HFF-Myc (cell line): ENCODE results near the gene ERGIC3.
"Not testable (repeated sequence)": the region's sequence is repeated elsewhere in the genome, so short reads cannot be mapped to it uniquely, and the experiment has no call there.

Experiments
- DNase-seq: peaks from one replicate; pipeline ENCODE4 v3.0.0-alpha.2; 2011; ENCODE audit warnings: low read depth; ENCODE audit errors: extremely low read depth
- H3K4me3 ChIP-seq: replicated peaks from 2 replicates; pipeline ENCODE4 v1.5.1; 2011; ENCODE audit warnings: low read depth, mild to moderate bottlenecking, control low read depth, low read length
- CTCF ChIP-seq: IDR thresholded peaks from 2 replicates; pipeline ENCODE4 v1.5.1; 2012; ENCODE audit warnings: mild to moderate bottlenecking, low read depth, low read length, control low read depth; ENCODE audit errors: missing control alignments

Gene ERGIC3

DNA sequence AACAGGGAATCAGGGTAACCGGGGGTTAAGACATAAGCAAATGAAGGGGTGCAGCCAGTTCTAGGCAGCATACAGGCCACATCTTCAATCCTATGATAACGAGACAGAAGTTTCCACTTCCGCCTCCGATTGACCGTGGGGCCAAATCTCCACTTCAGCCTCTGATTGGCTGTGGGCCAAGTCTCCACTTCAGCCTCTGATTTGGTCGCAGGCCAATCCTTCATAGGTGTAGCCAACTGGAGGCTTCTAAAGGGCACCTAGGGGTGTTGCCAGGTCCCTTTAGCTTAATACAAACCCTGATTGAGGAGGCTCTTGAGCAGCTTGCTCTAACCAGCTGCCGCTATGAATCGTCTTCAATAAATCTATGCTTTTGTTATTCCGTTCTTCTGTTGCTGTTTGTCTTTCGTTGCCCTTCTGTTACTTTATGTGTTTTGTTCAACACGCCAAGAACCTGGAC, 2.1 kb upstream of the ERGIC3 start:
- no peak for DNase-seq
- no peak overlapping the region for H3K4me3 ChIP-seq
- no peak for TF ChIP-seq CTCF

GRCh38 chr20:35541118-35541782, 628 bp upstream of the ERGIC3 start:
- peak overlapping the region; percentile 78 for H3K4me3 ChIP-seq
- no peak for DNase-seq
- no peak for TF ChIP-seq CTCF

DNA sequence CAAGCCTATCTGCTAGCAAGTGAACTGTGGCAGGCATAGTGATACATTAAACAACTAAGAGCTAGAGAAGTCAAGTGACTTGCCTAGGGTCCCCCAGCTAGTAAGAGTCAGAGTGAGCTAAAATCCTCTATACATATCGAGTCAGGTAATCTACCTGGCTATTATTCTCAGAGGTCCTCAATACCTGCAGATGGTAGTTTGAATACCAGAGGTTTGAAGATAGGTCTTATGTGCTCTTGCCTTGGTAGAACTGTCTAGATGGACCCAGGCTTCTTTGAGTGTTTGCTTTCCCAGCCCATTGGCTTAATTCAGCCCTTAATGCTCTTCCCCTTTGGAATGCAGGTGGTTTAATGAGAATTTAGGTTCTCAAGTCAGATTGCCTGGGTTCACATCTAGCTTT, 1.1 kb downstream of the ERGIC3 start:
- DNase-seq, result no peak
- no peak for TF ChIP-seq CTCF
- peak overlapping the region; percentile 78 for H3K4me3 ChIP-seq

DNA sequence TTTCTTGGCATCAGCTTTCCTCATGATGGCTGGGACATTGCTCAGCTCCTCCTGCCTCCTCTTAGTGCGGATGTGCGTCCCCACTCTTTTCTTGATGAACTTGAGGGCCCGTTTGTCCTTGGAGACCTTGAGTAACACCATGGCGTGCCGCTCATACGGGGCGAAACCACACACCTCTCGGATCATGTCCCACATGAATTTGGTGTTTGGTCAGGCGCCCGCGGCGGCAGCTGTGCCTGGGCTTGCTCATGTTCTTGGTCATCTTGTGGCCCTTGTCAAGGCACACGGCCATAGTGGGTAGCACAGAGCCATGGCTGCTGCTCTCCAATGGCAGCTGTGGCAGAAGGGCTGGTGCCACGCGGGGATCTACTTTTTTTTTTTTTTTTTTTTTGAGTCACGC, 2.6 kb downstream of the ERGIC3 start:
- no peak for TF ChIP-seq CTCF
- DNase-seq, result no peak
- H3K4me3 ChIP-seq, result no peak overlapping the region

DNA sequence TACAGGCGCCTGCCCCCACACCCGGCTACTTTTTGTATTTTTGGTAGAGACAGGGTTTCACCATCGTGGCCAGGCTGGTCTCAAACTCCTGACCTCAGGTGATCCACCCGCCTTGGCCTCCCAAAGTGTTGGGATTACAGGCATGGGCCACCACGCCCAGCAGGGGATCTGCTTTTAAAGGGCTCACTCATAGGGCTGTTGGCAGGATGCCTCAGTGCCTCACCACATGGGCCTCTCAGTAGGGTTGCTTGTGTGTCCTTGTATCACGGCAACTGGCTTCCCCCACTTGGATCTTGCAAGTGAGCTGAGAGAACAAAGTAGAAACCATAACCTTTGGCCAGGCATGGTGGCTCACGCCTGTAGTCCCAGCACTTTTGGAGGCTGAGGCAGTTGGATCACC, 3.1 kb downstream of the ERGIC3 start:
- DNase-seq, H3K4me3 ChIP-seq: not testable (repeated sequence)

DNA sequence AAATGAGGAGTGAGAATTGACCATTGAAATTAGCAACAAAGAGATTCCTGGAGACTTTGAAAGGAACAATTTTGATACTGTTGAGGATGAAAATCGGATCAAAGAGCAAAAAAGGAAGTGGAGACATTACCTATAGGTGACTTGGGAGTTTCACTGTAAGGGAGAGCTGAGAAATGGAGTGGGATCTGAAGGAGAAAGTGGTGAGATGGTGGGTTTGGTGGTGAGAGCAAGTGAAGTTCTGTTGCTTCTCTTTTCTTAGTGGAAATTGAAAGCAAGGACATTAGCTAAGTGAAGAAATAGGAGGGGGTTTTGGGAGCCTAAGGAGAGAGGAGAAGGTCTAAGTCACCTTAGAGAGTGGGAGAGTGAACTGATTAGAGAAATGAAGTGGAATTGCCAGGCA, 4.2 kb downstream of the ERGIC3 start:
- DNase-seq, result no peak
- no peak overlapping the region for H3K4me3 ChIP-seq
- TF ChIP-seq CTCF, result no peak

- DNase-seq, result no peak
- no peak for TF ChIP-seq CTCF
- no peak overlapping the region for H3K4me3 ChIP-seq
Measured at GRCh38 chr20:35547329-35547728, 5.5 kb downstream of the ERGIC3 start.
